Fibroblast of the aortic adventitia (primary cell): Measurements from ENCODE around the gene SLC34A3. TPM values are rescaled to one million over a fixed set of nuclear protein-coding genes. Genes with fewer than 3 reads are reported as not detected.

ENCODE experiments used
- DNase-seq: peaks from one replicate; pipeline ENCODE4 v3.0.0-alpha.2; 2010; ENCODE audit warnings: low read depth
- H3K4me3 ChIP-seq: 2 replicates; pipeline ENCODE4 v1.5.1; 2011; ENCODE audit warnings: low read depth, mild to moderate bottlenecking, control low read depth, low read length, moderate library complexity
- total RNA-seq: library from RNA; depleted of rRNA; stranded (reverse); fragments of >200 nt; gene quantifications from 2 replicates; pipeline ENCODE4 v1.2.3, GENCODE V29; 2012; ENCODE audit warnings: low replicate concordance
- TF ChIP-seq, protein P1 (sequence below): IDR thresholded peaks from 2 replicates; pipeline ENCODE4 v1.5.1; 2011; ENCODE audit warnings: mild to moderate bottlenecking, low read length, control low read depth, inconsistent platforms; ENCODE audit not compliant: insufficient read depth

SLC34A3 gene
- total RNA-seq, 1 donor, result not detected

DNA sequence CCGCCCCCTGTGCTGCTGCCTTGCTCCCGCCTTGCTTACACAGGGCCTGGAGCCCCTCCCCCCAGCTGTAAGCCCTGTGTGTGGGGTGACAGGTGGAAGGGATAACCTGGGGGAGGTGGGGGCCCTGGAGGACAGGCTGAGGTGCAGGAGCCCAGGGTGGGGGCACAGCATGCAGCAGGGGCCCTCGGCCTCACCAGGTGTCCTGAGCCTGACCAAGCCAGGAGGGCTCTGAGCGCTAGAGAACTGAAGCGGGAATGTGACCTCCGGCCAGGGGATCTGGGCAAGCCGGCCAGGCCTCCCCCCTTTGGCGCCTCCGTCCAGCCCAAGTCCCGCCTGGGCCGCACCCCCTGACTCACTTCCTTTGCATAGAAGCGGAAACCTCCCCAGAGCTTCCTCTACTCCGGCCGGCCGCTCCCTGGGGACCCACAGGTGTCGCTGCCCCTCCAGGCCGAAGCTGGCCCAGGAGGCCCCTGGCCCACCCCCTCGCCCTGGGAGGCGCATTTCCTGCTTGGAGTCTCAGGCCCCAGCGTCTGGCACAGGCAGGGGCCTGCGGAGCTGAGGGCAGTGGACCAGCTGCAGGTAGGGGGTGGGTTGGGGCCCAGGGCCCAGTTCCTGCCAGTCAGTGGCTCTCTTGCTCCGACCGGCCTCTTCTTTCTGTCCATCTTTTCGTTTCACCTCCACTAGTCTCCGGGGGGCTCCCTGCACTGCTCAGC, 46.8 kb downstream of the SLC34A3 start, which contains the start of gene TOR4A:
TSS of gene TOR4A (plus strand) at position 398 of the 713 bp plus-strand sequence. CDS start 964 bp downstream, outside the sequence.
- peak; percentile 84 for DNase-seq
- peak within 1 kb of the TSS; percentile 74 for H3K4me3 ChIP-seq
- TF ChIP-seq, protein P1, sequence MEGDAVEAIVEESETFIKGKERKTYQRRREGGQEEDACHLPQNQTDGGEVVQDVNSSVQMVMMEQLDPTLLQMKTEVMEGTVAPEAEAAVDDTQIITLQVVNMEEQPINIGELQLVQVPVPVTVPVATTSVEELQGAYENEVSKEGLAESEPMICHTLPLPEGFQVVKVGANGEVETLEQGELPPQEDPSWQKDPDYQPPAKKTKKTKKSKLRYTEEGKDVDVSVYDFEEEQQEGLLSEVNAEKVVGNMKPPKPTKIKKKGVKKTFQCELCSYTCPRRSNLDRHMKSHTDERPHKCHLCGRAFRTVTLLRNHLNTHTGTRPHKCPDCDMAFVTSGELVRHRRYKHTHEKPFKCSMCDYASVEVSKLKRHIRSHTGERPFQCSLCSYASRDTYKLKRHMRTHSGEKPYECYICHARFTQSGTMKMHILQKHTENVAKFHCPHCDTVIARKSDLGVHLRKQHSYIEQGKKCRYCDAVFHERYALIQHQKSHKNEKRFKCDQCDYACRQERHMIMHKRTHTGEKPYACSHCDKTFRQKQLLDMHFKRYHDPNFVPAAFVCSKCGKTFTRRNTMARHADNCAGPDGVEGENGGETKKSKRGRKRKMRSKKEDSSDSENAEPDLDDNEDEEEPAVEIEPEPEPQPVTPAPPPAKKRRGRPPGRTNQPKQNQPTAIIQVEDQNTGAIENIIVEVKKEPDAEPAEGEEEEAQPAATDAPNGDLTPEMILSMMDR, result peak; percentile 9

DNA sequence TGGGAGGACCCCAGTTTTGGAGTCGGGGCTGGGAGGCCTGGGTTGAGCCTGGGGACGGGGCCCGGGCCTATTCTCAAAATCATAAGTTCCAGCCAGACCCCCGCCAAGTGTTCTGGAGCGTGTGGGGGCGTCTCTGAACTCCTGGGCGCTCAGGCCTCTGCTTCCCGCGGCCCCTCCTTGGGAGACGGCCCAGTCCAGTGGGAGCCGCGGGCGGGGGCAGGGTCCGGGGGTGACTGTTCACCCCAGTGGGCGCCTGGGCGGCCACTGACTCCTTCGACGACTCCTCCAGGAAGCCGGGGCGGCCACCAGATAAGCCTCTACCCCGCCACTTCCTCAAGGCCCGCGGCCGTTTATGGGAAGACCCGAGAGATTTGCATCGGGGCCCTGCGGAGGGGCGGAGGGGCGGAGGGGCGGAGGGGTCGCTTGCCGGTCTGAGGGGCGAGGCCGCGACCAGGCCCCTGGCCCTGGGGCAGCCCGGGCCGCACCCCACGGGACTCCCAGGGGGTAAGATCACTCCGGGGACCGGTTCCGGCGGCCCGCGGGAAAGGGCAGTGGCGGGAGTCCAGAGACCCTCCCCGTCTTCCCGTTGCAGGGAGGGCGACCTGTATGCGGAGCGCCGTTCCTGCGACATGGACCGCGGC, 47.5 kb downstream of the SLC34A3 start:
- H3K4me3 ChIP-seq, result peak overlapping the region; percentile 74
- TF ChIP-seq, protein P1, result no peak
- DNase-seq, result no peak

DNA sequence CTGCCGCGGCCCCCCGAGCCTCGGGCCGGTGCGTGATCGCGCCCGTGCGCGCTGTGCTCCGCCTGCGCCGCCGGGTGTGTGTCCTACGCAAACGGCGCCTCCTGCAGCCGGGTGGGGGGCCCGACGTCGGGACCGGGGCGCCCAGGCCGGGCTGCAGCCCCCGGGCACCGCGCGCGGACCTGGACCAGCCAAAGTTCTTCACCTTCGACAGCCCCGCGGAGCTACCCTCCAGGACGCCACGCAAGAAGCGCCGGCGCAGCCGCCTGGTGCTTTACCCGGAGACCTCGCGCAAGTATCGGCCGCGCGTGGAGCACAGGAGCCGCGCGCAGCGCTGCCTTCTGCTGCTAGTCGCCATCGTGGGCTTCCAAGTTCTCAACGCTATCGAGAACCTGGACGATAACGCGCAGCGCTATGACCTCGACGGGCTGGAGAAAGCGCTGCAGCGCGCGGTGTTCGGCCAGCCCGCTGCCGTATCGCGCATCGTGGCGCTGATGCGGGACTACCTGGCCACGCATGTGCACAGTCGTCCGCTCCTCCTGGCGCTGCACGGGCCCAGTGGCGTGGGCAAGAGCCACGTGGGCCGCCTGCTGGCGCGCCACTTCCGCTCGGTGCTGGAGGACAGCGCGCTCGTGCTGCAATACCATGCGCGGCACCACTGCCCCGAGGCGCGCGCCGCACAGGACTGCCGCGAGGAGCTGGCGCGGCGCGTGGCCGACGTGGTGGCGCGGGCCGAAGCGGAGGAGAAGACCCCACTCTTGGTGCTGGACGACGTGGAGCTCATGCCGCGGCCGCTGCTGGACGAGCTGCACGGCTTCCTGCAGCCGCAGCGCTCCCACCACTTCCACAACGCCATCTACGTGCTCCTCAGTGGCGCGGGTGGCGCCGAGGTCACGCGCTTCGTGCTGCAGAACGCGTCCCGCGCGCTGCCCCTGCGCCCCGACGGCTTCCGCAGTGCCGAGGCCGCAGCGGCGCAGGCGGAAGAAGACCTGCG, 48.3 kb downstream of the SLC34A3 start:
- TF ChIP-seq, protein P1, result no peak
- peak overlapping the region; percentile 74 for H3K4me3 ChIP-seq
- no peak for DNase-seq

DNA sequence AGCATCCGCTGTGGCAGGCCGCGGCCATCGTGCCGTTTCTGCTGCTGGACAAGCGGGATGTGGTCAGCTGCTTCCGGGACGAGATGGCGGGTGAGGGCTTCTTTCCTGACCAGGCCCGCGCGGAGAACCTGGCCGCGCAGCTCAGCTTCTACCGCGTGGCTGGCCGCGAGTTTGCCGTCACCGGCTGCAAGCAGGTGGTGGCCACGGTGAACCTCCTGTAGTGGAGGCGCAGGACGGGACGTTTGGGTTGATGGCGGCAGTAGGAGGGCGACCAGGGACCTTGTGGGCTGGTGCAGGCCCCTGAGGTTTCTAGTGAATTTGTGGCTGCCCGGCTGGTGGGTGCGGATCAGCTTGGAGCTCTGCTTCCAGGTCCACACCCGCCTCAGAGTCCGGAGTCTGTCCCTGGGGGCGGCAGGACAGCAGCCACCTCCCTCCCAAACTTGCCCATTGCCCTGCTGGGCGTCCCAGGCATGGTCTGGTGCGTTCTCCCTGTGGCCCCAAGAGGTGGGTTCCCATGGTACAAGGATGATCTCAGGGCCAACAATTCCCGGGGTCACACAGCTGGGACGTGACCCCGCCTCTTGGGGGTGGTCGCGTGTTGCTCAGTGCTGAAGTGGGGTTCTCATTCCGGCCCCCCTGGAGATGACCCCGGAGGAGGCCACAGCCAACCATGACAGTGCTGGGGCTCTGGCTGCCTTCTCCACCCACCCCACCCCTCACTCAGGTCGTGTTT, 49.2 kb downstream of the SLC34A3 start:
- DNase-seq, result no peak
- H3K4me3 ChIP-seq, result no peak overlapping the region
- TF ChIP-seq, protein P1, result no peak

DNA sequence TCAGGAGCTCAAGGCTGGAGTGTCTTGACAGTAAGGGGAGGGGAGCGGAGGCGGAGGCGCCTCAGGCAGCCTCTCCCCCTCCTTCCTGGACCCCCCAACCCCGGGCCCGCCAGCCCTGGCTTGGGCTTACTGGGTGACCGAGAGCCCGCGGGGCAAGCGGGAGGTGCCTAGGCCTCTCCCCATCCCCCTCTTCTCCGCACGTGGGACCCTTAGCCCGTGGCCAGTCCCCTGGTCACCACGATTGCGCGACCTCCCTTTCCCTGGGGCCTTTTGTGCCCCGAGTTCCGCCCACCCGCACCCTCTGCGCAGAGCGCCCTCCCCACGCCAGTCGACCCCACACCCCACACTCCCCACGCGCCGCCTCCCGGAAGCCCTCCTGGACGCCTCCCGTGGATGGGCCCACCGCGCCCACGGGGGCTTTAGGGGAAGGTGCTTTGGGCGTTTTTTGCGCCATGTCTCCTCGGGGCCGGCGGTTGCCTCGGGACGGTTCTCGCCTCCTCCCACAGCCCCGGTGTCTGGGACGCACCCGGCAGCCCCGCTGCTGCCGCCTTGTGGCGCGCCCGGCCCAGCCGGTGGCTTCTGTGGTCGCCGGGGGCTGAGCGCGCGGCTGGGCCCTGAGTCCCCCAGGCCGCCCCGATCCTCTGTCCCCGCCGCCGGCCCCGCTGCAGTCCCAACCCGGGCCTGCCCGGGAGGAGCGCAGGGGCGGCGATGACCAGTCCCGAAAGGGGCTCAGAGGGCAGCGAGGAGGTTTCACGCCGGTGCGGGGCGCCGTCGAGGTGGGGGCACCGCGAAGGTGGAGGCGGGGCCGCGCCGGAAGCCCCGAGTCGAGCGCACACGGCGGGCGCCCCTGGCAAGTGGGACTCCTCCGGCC, 50.0 kb downstream of the SLC34A3 start:
- TF ChIP-seq, protein P1, result peak; percentile 35
- no peak overlapping the region for H3K4me3 ChIP-seq
- DNase-seq, result no peak
